ENCODE data around the gene GALNT18. TPM values are rescaled to one million over a fixed set of nuclear protein-coding genes. Genes with fewer than 3 reads are reported as not detected.

The GALNT18 gene
- total RNA-seq, 3 donors from 2014 or later: 14.7 to 25.9 (median 16.4) TPM

- TF ChIP-seq POLR2A (IDR thresholded peaks at IDR 0.05) (no peak), POLR2AphosphoS5 (IDR thresholded peaks at IDR 0.05) (no peak)
- H3K27ac ChIP-seq: no peak overlapping the region
- intact Hi-C loops (cut with DNase I; ENCODE audit: low total_unique reads): no loop called here
- H3K27me3 ChIP-seq: no peaks in the 10 kb centered on the region
- no peak for DNase-seq (ENCODE audit: low spot score in 2 of 2)
- H3K36me3 ChIP-seq: no peaks in the 10 kb centered on the region
- H3K4me1 ChIP-seq: no peaks in the 10 kb centered on the region
- H3K4me3 ChIP-seq: no peak overlapping the region
- H3K9me3 ChIP-seq: no peaks in the 10 kb centered on the region
Observed at GRCh38 chr11:11346303-11346702, 275.5 kb downstream of the GALNT18 start.

GRCh38 chr11:11345099-11345498 lies 276.7 kb downstream of the GALNT18 start:
- TF ChIP-seq POLR2A (IDR thresholded peaks at IDR 0.05) (no peak), CTCF (IDR thresholded peaks at IDR 0.05) (no peak), POLR2AphosphoS5 (IDR thresholded peaks at IDR 0.05) (no peak)
- H3K27me3 ChIP-seq: no peaks in the 10 kb centered on the region
- H3K4me1 ChIP-seq: no peaks in the 10 kb centered on the region
- no peak overlapping the region for H3K27ac ChIP-seq
- no peaks in the 10 kb centered on the region for H3K9me3 ChIP-seq
- intact Hi-C loops (cut with DNase I; ENCODE audit: low total_unique reads): no loop called here
- DNase-seq (ENCODE audit: low spot score in 2 of 2): no peak
- H3K36me3 ChIP-seq: no peaks in the 10 kb centered on the region
- no peak overlapping the region for H3K4me3 ChIP-seq

- intact Hi-C loops (cut with DNase I; ENCODE audit: low total_unique reads): no loop called here
- no peaks in the 10 kb centered on the region for H3K4me1 ChIP-seq
- no peaks in the 10 kb centered on the region for H3K9me3 ChIP-seq
- H3K27ac ChIP-seq: no peak overlapping the region
- H3K27me3 ChIP-seq: no peaks in the 10 kb centered on the region
- no peak overlapping the region for H3K4me3 ChIP-seq
- TF ChIP-seq POLR2A (IDR thresholded peaks at IDR 0.05) (no peak), POLR2AphosphoS5 (IDR thresholded peaks at IDR 0.05) (no peak), CTCF (IDR thresholded peaks at IDR 0.05) (no peak)
- H3K36me3 ChIP-seq: no peaks in the 10 kb centered on the region
- no peak for DNase-seq (ENCODE audit: low spot score in 2 of 2)
Observed at GRCh38 chr11:11344045-11344444, 277.8 kb downstream of the GALNT18 start.

- DNase-seq (ENCODE audit: low spot score in 2 of 2): no peak
- Histone ChIP-seq H3K9me3 (no peaks in the 10 kb centered on the region), H3K4me1 (no peaks in the 10 kb centered on the region), H3K27me3 (no peaks in the 10 kb centered on the region), H3K36me3 (no peaks in the 10 kb centered on the region), H3K27ac (no peak overlapping the region), H3K4me3 (no peak overlapping the region)
- TF ChIP-seq POLR2A (IDR thresholded peaks at IDR 0.05): no peak
- TF ChIP-seq CTCF (IDR thresholded peaks at IDR 0.05): no peak
- no peak for TF ChIP-seq POLR2AphosphoS5 (IDR thresholded peaks at IDR 0.05)
- intact Hi-C loops (cut with DNase I; ENCODE audit: low total_unique reads): no loop called here
Observed at GRCh38 chr11:11338304-11338703, 283.5 kb downstream of the GALNT18 start.

- TF ChIP-seq POLR2A (IDR thresholded peaks at IDR 0.05) (no peak), POLR2AphosphoS5 (IDR thresholded peaks at IDR 0.05) (no peak), CTCF (IDR thresholded peaks at IDR 0.05) (no peak)
- Histone ChIP-seq H3K4me1 (no peaks in the 10 kb centered on the region), H3K9me3 (no peaks in the 10 kb centered on the region), H3K27ac (no peak overlapping the region), H3K36me3 (no peaks in the 10 kb centered on the region), H3K27me3 (no peaks in the 10 kb centered on the region), H3K4me3 (no peak overlapping the region)
- intact Hi-C loops (cut with DNase I; ENCODE audit: low total_unique reads): no loop called here
- DNase-seq (ENCODE audit: low spot score in 2 of 2): no peak
Observed at GRCh38 chr11:11336664-11337063, 285.1 kb downstream of the GALNT18 start.

- no peak for DNase-seq (ENCODE audit: low spot score in 2 of 2)
- Histone ChIP-seq H3K9me3 (no peaks in the 10 kb centered on the region), H3K4me1 (no peaks in the 10 kb centered on the region), H3K4me3 (no peak overlapping the region), H3K27me3 (no peaks in the 10 kb centered on the region), H3K36me3 (no peaks in the 10 kb centered on the region), H3K27ac (no peak overlapping the region)
- TF ChIP-seq POLR2A (IDR thresholded peaks at IDR 0.05) (no peak), CTCF (IDR thresholded peaks at IDR 0.05) (no peak), POLR2AphosphoS5 (IDR thresholded peaks at IDR 0.05) (no peak)
- intact Hi-C loops (cut with DNase I; ENCODE audit: low total_unique reads): no loop called here
Observed at GRCh38 chr11:11335043-11335442, 286.8 kb downstream of the GALNT18 start.

All from breast epithelium (tissue), 4 donors.